Epithelial cell of esophagus (primary cell): ENCODE data around the gene KCNK5.

Experiments
- DNase-seq: peaks from one replicate; pipeline ENCODE4 v3.0.0; 2010; ENCODE audit warnings: low read depth
- H3K4me3 ChIP-seq: 2 replicates; pipeline ENCODE4 v1.5.1; 2011; ENCODE audit warnings: mild to moderate bottlenecking, low read length, control low read depth
- TF ChIP-seq, protein P1 (sequence below): IDR thresholded peaks from 2 replicates; pipeline ENCODE4 v1.5.1; 2011; ENCODE audit warnings: low read depth, mild to moderate bottlenecking, low read length, control low read depth, inconsistent platforms; ENCODE audit not compliant: insufficient read depth; ENCODE audit errors: missing control alignments

The KCNK5 gene

DNA sequence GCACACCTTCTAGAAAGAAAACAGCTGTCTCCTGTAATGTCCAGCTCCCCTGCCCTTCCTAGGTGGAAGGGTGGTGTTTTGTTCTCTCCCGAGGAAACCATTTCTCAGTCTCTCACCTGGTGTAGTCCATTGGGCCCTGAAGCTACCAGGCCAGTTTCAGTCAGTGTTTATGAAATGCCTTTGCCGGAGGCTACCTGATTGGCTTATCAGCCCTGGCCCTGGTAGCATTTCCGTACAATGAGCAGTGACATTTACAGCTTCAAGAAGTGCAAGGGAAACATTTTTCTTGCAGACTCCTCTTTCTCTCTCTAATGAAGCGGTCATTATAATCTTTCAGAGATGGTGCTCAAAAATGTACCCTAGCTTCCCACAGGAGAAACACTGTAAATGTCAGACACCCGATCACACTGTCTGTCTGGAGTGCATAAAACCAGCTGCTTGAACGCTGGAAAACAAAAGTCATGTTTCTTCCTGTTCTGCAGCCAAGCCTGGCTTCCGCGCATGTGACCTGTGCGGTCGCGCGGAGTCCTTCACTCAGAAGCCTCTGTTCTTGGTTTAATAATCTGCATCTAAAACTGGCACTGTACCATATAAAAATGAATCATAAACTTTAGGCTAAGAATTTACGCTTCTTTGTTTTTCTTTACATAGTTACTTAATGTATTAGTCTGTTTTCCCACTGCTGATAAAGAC is 85.9 kb downstream of the KCNK5 start:
- peak; percentile 7 for DNase-seq
- no peak overlapping the region for H3K4me3 ChIP-seq
- TF ChIP-seq, protein P1, sequence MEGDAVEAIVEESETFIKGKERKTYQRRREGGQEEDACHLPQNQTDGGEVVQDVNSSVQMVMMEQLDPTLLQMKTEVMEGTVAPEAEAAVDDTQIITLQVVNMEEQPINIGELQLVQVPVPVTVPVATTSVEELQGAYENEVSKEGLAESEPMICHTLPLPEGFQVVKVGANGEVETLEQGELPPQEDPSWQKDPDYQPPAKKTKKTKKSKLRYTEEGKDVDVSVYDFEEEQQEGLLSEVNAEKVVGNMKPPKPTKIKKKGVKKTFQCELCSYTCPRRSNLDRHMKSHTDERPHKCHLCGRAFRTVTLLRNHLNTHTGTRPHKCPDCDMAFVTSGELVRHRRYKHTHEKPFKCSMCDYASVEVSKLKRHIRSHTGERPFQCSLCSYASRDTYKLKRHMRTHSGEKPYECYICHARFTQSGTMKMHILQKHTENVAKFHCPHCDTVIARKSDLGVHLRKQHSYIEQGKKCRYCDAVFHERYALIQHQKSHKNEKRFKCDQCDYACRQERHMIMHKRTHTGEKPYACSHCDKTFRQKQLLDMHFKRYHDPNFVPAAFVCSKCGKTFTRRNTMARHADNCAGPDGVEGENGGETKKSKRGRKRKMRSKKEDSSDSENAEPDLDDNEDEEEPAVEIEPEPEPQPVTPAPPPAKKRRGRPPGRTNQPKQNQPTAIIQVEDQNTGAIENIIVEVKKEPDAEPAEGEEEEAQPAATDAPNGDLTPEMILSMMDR, result no peak

DNA sequence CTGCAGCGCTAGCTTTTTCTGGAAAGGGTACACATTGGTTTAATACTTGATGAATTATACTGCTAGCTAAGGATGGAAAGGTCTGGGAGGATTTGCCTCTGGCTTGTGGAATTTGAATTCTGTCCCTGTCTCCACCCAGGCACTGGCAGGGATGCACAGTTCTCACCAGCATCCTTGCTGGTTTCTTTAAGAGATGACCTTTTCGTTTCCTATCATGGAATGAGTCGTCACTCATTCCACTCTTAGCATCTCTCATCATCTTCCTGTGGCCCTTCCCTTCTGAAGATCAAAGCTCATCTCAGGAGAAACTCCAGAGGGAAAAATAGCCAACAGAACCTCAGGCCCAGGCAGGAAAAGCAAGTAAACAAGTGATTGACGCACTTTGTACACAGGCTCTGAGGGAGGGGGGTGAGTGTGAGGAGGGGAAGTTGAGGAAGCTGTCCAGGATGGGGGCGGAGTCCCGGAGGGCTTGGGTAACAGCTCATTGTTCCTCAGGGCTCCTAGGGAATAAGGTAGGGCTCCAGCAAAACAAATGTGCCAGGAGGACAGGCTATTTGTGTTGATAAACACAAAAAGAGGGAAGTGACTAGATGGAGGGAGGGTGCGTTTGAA is 88.6 kb downstream of the KCNK5 start:
- no peak overlapping the region for H3K4me3 ChIP-seq
- DNase-seq, result no peak
- TF ChIP-seq, protein P1, result no peak
